ENCODE measurements around the gene NEURL1B.

Gene NEURL1B

GRCh38 chr5:172732201-172732865 lies 91.3 kb downstream of the NEURL1B start:
- DNase-seq (ENCODE audit: low read depth) = no peak

GRCh38 chr5:172733131-172733973 lies 92.3 kb downstream of the NEURL1B start:
- no peak for DNase-seq (ENCODE audit: low read depth)

- DNase-seq (ENCODE audit: low read depth) = no peak
Measured at GRCh38 chr5:172733974-172734346, 92.9 kb downstream of the NEURL1B start.

GRCh38 chr5:172735141-172735831 lies 94.2 kb downstream of the NEURL1B start:
- no peak for DNase-seq (ENCODE audit: low read depth)

- DNase-seq (ENCODE audit: low read depth) = no peak
Measured at GRCh38 chr5:172736508-172737135, 95.6 kb downstream of the NEURL1B start.

DNA sequence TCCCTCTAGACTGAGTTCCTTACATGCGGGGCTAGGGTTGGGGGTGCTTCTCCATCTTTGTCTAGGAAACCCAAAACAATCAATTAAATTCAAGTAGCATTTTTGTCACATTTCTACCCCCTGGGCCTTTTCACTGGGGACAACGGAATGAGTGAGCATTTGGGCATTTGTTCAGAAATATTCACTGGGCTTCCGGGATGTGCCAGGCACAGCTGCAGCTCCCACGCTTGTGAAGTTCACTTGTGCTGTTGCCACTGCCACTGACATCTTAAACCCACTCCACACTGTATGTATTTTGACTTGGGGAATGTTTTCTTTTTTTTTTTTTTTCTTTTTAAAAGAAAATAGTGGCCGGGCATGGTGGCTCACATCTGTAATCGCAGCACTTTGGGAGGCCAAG lies 98.3 kb downstream of the NEURL1B start:
- DNase-seq (ENCODE audit: low read depth) = no peak

DNA sequence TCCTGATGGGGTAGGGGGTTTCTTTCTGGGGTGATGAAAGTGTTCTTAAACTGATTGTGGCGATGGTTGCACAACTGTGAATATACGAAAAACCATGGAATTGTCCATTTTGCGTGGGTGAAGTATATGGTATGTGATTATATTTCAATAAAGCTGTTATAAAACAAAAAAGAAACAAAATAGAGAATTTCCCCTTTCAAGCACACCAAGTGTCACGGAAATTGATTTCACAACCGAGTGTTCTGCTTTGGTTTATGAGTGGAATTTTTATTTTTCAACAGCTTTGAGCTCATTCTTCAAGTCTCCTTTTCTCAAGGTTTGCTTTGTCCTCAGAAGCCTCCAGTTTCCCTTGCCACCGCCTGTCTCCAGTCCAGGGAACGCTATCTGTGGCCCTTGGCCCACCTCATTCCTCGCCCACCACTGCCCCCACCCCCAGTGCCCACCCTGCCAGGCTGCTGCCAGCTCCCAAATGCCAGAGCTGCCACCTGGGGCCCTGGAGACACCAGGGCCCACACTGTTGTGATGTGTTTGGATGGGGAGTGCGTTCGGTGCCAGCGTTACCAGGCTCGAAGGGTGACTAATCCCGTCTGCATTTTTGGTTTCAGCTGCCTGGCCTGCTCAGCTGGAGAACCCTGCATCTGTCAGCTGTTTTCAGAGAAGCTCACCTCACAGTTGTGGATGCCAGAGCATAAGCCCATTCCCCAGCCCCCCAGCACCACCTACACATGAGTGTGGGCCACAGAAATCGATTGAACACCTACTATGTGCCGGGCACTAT lies 99.6 kb downstream of the NEURL1B start:
- DNase-seq (ENCODE audit: low read depth) = no peak
